Endometrium (tissue), 2 donors: Measurements from ENCODE around the gene MACROD2.

Experiments used
- FAIRE-seq: peaks from 2 replicates; lab custom pipeline; 2012; peaks lifted over from hg19 to GRCh38; lab: Jason Lieb, UNC
- donor health status: control.
- donor health status: control.

The MACROD2 gene

GRCh38 chr20:15632680-15633079 is 1637.4 kb downstream of the MACROD2 start:
- FAIRE-seq: no peak

- FAIRE-seq: no peak
Observed at GRCh38 chr20:15634102-15634501, 1638.8 kb downstream of the MACROD2 start.

GRCh38 chr20:15637546-15637945 is 1642.2 kb downstream of the MACROD2 start:
- no peak for FAIRE-seq

GRCh38 chr20:15637950-15638754 is 1642.8 kb downstream of the MACROD2 start:
- no peak for FAIRE-seq

- no peak for FAIRE-seq
Observed at GRCh38 chr20:15638816-15639215, 1643.5 kb downstream of the MACROD2 start.

- no peak for FAIRE-seq
Observed at GRCh38 chr20:15639839-15640238, 1644.5 kb downstream of the MACROD2 start.

- no peak for FAIRE-seq
Observed at GRCh38 chr20:15642109-15642508, 1646.8 kb downstream of the MACROD2 start.

GRCh38 chr20:15642676-15643075 is 1647.4 kb downstream of the MACROD2 start:
- no peak for FAIRE-seq

GRCh38 chr20:15643713-15644112 is 1648.4 kb downstream of the MACROD2 start:
- FAIRE-seq: no peak

- no peak for FAIRE-seq
Observed at GRCh38 chr20:15645816-15646215, 1650.5 kb downstream of the MACROD2 start.

- FAIRE-seq: no peak
Observed at GRCh38 chr20:15653396-15654207, 1658.3 kb downstream of the MACROD2 start.

GRCh38 chr20:15654208-15654649 is 1658.9 kb downstream of the MACROD2 start:
- no peak for FAIRE-seq

- no peak for FAIRE-seq
Observed at GRCh38 chr20:15655295-15655874, 1660.1 kb downstream of the MACROD2 start.

- FAIRE-seq: no peak
Observed at GRCh38 chr20:15656124-15656523, 1660.8 kb downstream of the MACROD2 start.

GRCh38 chr20:15658295-15658694 is 1663.0 kb downstream of the MACROD2 start:
- FAIRE-seq: no peak

GRCh38 chr20:15673206-15673605 is 1677.9 kb downstream of the MACROD2 start:
- FAIRE-seq: no peak

- no peak for FAIRE-seq
Observed at GRCh38 chr20:15674253-15675060, 1679.1 kb downstream of the MACROD2 start.

- FAIRE-seq: peak; percentile 98
Observed at GRCh38 chr20:15675061-15675514, 1679.8 kb downstream of the MACROD2 start.

GRCh38 chr20:15675813-15676484 is 1680.6 kb downstream of the MACROD2 start:
- FAIRE-seq: peak; percentile 18

GRCh38 chr20:15676815-15677214 is 1681.5 kb downstream of the MACROD2 start:
- FAIRE-seq: no peak

GRCh38 chr20:15682690-15683089 is 1687.4 kb downstream of the MACROD2 start:
- FAIRE-seq: no peak
